ENCODE data around the gene ECSIT.

DNA sequence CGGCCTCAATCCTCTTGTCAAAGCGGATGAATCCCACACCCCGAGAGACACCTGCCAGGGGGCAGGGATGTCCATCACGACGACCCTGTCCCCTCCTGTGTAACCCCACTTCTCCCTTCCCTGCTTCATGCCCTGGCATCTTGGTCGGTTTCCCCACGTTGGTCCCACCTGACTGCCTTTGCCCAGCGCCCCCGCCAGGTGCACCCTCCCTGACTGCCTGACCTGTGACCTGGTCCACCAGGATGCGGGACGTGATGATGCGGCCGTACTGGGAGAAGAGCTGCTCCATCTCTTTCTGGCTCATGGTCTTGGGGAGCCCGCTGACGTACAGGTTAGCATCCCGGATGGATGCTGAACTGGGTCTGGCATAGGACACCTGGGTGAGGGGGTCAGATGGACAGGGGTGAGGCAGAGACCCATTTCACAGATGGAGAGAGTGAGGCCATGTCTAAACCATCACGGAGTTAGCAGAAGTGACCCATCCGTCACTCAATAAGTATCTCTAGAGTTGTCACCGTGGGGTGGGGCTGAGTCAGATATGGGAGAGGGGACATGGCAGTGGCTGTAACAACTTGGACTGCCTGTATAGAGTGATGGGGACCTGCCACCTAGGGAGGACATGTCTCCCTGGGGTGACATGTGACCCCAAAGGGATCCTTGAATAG lies 70.6 kb downstream of the ECSIT start:
- TF ChIP-seq, protein P1, sequence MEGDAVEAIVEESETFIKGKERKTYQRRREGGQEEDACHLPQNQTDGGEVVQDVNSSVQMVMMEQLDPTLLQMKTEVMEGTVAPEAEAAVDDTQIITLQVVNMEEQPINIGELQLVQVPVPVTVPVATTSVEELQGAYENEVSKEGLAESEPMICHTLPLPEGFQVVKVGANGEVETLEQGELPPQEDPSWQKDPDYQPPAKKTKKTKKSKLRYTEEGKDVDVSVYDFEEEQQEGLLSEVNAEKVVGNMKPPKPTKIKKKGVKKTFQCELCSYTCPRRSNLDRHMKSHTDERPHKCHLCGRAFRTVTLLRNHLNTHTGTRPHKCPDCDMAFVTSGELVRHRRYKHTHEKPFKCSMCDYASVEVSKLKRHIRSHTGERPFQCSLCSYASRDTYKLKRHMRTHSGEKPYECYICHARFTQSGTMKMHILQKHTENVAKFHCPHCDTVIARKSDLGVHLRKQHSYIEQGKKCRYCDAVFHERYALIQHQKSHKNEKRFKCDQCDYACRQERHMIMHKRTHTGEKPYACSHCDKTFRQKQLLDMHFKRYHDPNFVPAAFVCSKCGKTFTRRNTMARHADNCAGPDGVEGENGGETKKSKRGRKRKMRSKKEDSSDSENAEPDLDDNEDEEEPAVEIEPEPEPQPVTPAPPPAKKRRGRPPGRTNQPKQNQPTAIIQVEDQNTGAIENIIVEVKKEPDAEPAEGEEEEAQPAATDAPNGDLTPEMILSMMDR (IDR thresholded peaks at IDR 0.05; ENCODE audit: insufficient read depth, low read length) = no peak
- TF ChIP-seq REST (IDR thresholded peaks at IDR 0.05; ENCODE audit: insufficient replicate concordance, low read depth) (no peak), POLR2AphosphoS5 (IDR thresholded peaks at IDR 0.05; ENCODE audit: low read depth) (no peak), GABPA (IDR thresholded peaks at IDR 0.05; ENCODE audit: low read depth) (no peak)
